ENCODE results near the gene INSYN2A.

Gene INSYN2A

GRCh38 chr10:127196282-127197153 is at the start of gene INSYN2A:
INSYN2A (minus strand) TSS chr10:127196591; CDS start chr10:127176395, 20,196 bp downstream.
- DNase-seq (ENCODE audit: low read depth) = no peak

- no peak for DNase-seq (ENCODE audit: low read depth)
Measured at GRCh38 chr10:127245456-127245855, 49.1 kb upstream of the INSYN2A start.

- no peak for DNase-seq (ENCODE audit: low read depth)
Measured at GRCh38 chr10:127243490-127244272, 47.3 kb upstream of the INSYN2A start.

GRCh38 chr10:127242914-127243313 is 46.5 kb upstream of the INSYN2A start:
- DNase-seq (ENCODE audit: low read depth) = no peak

- DNase-seq (ENCODE audit: low read depth) = no peak
Measured at GRCh38 chr10:127236266-127236665, 39.9 kb upstream of the INSYN2A start.

GRCh38 chr10:127234306-127234800 is 38.0 kb upstream of the INSYN2A start:
- DNase-seq (ENCODE audit: low read depth) = no peak

GRCh38 chr10:127228195-127228787 is 31.9 kb upstream of the INSYN2A start:
- no peak for DNase-seq (ENCODE audit: low read depth)

- no peak for DNase-seq (ENCODE audit: low read depth)
Measured at GRCh38 chr10:127227663-127228062, 31.3 kb upstream of the INSYN2A start.

- DNase-seq (ENCODE audit: low read depth) = no peak
Measured at GRCh38 chr10:127227027-127227426, 30.6 kb upstream of the INSYN2A start.

GRCh38 chr10:127221281-127221680 is 24.9 kb upstream of the INSYN2A start:
- no peak for DNase-seq (ENCODE audit: low read depth)

GRCh38 chr10:127218658-127219057 is 22.3 kb upstream of the INSYN2A start:
- DNase-seq (ENCODE audit: low read depth) = no peak

GRCh38 chr10:127216786-127217185 is 20.4 kb upstream of the INSYN2A start:
- no peak for DNase-seq (ENCODE audit: low read depth)

- DNase-seq (ENCODE audit: low read depth) = no peak
Measured at GRCh38 chr10:127216274-127216673, 19.9 kb upstream of the INSYN2A start.

- DNase-seq (ENCODE audit: low read depth) = no peak
Measured at GRCh38 chr10:127215866-127216265, 19.5 kb upstream of the INSYN2A start.

GRCh38 chr10:127210936-127211466 is 14.6 kb upstream of the INSYN2A start:
- no peak for DNase-seq (ENCODE audit: low read depth)

GRCh38 chr10:127207081-127207480 is 10.7 kb upstream of the INSYN2A start:
- DNase-seq (ENCODE audit: low read depth) = no peak

GRCh38 chr10:127203067-127203466 is 6.7 kb upstream of the INSYN2A start:
- no peak for DNase-seq (ENCODE audit: low read depth)

GRCh38 chr10:127200646-127201045 is 4.3 kb upstream of the INSYN2A start:
- DNase-seq (ENCODE audit: low read depth) = no peak

- DNase-seq (ENCODE audit: low read depth) = no peak
Measured at GRCh38 chr10:127198721-127199120, 2.3 kb upstream of the INSYN2A start.

GRCh38 chr10:127198307-127198706 is 1.9 kb upstream of the INSYN2A start:
- DNase-seq (ENCODE audit: low read depth) = no peak

GRCh38 chr10:127197154-127197432 is 702 bp upstream of the INSYN2A start:
- no peak for DNase-seq (ENCODE audit: low read depth)

GRCh38 chr10:127195571-127196281 is 665 bp downstream of the INSYN2A start:
- no peak for DNase-seq (ENCODE audit: low read depth)

Data from T-helper 22 cell (primary cell).